GM12892 (cell line): ENCODE results near the gene COPZ1.

Source experiments
- POLR2A ChIP-seq: IDR thresholded peaks from 2 replicates; pipeline ENCODE4 v1.6.1; 2011; ENCODE audit warnings: low read depth, low read length, control low read depth
- POLR2AphosphoS5 ChIP-seq: IDR thresholded peaks from 2 replicates; pipeline ENCODE4 v1.6.1; 2011; ENCODE audit warnings: low read depth, low read length, control low read depth

DNA sequence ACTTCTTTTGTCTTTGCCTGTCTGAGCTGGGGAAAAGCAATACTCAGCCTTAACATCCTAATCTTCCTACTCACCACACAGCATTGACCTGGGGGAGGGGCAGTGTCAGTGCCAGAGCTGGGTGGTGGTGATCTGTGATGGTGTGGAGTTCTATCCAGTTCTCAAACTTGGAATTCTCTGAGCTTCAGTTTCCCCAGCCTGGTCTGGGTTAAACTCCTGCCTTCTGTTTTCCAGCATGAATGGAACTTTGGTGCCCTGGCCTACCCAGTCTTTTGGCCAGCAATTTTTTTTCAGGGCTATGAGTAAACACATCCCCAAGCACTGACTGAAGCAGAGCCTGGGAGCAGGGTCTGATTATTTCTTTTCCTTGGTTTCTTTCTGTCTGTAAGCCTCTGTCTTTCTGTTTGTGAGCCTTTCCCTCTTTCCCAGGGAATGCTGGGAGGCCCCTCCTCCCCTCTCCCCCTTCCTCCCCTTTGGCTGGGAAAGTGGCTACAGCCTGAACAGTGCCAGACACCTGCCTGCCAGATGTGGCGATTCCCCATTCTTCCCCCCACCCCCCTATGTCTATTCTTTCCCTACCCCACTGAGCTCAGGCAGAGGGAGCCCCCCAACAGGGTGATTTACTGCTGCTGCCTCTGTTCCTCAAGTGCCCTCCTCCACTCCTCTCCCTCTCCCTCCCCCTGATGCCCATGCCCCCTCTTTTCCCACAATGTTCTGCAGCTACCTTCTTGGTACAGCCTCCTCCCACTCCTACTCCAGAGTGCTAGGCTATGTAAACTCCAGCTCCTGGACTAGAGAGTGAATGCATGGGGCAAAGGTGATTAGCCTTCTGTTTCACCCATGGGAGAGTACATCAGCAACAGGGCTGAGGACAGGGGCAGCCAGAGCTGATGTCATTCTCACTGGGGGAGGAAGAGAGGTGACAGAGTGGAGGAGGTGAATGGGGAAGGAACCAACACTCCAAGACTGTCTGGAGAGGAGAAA is 28.3 kb downstream of the COPZ1 start:
- TF ChIP-seq POLR2AphosphoS5 (no peak), POLR2A (no peak)
